ENCODE results near the gene NAIP. TPM values are rescaled to one million over a fixed set of nuclear protein-coding genes. Genes with fewer than 3 reads are reported as not detected.
"Not testable (repeated sequence)": the region's sequence is repeated elsewhere in the genome, so short reads cannot be mapped to it uniquely, and the experiment has no call there.

The NAIP gene, protein sequence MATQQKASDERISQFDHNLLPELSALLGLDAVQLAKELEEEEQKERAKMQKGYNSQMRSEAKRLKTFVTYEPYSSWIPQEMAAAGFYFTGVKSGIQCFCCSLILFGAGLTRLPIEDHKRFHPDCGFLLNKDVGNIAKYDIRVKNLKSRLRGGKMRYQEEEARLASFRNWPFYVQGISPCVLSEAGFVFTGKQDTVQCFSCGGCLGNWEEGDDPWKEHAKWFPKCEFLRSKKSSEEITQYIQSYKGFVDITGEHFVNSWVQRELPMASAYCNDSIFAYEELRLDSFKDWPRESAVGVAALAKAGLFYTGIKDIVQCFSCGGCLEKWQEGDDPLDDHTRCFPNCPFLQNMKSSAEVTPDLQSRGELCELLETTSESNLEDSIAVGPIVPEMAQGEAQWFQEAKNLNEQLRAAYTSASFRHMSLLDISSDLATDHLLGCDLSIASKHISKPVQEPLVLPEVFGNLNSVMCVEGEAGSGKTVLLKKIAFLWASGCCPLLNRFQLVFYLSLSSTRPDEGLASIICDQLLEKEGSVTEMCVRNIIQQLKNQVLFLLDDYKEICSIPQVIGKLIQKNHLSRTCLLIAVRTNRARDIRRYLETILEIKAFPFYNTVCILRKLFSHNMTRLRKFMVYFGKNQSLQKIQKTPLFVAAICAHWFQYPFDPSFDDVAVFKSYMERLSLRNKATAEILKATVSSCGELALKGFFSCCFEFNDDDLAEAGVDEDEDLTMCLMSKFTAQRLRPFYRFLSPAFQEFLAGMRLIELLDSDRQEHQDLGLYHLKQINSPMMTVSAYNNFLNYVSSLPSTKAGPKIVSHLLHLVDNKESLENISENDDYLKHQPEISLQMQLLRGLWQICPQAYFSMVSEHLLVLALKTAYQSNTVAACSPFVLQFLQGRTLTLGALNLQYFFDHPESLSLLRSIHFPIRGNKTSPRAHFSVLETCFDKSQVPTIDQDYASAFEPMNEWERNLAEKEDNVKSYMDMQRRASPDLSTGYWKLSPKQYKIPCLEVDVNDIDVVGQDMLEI (N-terminal part only)
- total RNA-seq = 3.3 and 5.5 TPM in 2 replicates
- polyA plus RNA-seq = 5.2 and 5.6 TPM in 2 replicates

DNA sequence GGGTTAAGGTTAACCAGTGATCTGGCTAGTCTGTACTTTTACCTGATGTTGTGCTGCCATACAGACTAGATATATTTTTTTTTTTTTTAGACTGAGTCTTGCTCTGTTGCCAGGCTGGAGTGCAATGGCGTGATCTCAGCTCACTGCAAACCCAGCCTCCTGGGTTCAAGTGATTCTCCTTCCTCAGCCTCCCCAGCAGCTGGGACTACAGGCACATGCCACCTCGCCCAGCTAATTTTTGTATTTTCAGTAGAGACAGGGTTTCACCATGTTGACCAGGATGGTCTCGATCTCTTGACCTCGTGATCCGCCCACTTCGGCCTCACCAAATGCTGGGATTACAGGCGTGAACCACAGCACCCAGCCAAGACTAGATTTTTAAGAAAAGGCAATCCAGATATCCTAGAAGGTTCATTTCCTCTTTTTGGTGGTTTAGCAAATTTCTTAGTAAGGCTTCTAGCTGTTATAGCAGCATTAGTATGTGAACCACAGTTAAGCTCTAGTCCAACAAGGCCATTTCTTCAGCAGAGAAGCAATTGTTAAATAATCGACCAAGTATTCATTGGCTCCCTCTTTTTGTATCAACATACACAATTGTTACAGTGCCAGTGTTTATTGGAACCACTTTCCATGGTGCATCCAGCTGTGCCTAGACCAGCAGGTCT is at the start of gene NAIP:
NAIP (minus strand) TSS at position 51 of the 665 bp plus-strand sequence. CDS start 12,424 bp downstream, outside the sequence.
- H3K4me1 ChIP-seq (ENCODE audit: low read depth); H3K27ac ChIP-seq; H3K9me3 ChIP-seq (ENCODE audit: low read depth); H3K4me3 ChIP-seq; DNase-seq (ENCODE audit: low read depth in 1 of 2, low spot score in 1 of 2); H3K27me3 ChIP-seq; H3K36me3 ChIP-seq: not testable (repeated sequence)

DNA sequence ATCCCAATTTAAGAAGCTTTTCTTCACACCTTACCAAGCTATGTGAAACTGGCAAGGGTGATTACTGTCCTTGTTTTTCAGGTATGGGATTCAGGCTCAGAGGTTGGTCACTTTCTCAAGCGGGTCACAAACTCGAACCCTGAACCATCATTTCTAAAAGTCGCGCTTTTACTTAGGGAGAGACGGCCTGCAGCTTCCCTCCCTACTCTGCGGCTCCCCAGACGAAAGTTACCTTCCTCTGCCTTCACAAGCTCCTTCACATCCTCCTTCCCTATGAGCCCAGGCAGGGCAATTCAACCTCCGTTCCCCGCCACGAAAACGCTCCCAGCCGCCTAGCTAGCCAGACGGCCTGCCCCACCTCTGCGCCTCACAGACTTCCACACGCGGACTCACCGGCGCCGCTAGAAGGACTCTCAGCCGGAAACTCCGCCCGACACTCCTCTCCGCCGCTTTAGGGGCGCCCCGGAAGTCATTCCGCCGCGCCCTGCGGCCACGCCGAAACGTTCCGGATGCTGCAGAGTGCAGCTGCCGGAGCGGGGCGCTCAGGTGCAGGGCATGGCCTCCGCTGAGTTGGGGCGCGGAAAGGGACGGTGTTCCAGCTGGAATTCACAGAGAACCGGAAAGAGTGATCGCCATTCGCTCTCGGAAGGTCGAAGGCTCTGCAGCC is 42.3 kb upstream of the NAIP start, which contains the start of gene GTF2H2:
GTF2H2 (minus strand) TSS at position 415 of the 667 bp plus-strand sequence. CDS start 4,913 bp downstream, outside the sequence.
- not testable (repeated sequence) for H3K36me3 ChIP-seq; H3K4me3 ChIP-seq; H3K27ac ChIP-seq; H3K27me3 ChIP-seq; H3K4me1 ChIP-seq (ENCODE audit: low read depth); H3K9me3 ChIP-seq (ENCODE audit: low read depth); DNase-seq (ENCODE audit: low read depth in 1 of 2, low spot score in 1 of 2)

DNA sequence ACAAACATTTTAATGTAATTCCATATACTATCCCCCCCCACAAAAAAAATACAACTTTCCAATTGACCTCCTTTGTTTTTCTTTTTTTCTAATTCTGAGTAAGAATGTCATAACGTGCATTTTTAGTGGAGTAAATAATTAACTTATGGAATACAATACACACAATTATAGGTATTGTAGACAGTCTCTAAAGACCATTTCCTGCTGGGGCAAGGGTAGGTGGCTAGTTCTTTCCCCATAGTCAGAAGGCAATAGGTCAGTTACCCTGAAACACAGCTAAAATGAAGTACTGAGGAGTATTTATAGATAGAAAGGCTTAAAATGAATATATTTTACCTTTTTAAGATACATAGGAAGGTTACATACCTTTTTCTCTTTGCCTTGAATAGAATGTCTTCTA is 36.2 kb upstream of the NAIP start:
- H3K27ac ChIP-seq; DNase-seq (ENCODE audit: low read depth in 1 of 2, low spot score in 1 of 2); H3K27me3 ChIP-seq; H3K4me3 ChIP-seq; H3K36me3 ChIP-seq; H3K4me1 ChIP-seq (ENCODE audit: low read depth); H3K9me3 ChIP-seq (ENCODE audit: low read depth): not testable (repeated sequence)

DNA sequence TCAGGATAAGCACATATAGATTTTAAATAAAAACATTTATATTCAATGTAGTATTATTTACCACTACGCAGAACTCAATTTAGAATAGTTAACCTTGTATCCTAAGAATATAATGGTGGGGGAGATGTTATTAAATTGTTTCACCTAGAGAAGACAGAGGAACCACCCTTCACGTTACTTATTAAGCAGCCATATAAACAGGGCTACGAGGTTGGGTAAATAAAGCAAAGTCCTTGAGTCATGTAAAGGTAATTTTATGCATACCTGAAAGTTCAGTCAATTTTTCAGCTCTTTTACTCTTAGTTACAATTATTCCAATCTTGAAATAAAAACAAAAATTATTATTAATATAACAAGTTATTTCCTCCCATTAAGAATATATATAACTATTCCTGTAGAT is 34.3 kb upstream of the NAIP start:
- not testable (repeated sequence) for H3K36me3 ChIP-seq; H3K9me3 ChIP-seq (ENCODE audit: low read depth); H3K4me1 ChIP-seq (ENCODE audit: low read depth); H3K27me3 ChIP-seq; H3K4me3 ChIP-seq; H3K27ac ChIP-seq; DNase-seq (ENCODE audit: low read depth in 1 of 2, low spot score in 1 of 2)

DNA sequence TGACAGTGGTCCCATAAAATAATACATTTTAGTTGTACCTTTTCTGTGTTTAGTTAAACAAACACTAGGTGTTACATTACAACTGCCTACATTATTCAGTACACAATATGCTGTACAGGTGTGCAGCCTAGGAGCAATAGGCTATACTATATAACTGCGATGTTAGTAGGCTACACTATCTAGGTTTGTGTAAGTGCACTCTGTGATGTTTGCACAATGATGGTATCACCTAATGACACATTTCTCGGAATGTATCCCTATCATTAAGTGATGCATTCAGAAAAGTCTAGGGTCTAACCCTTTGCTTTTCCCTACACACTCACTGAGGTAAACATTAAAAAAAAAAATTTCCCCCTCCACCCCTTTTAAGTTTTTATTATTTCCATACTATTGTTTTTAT is 19.7 kb upstream of the NAIP start:
- not testable (repeated sequence) for DNase-seq (ENCODE audit: low read depth in 1 of 2, low spot score in 1 of 2); H3K4me3 ChIP-seq; H3K36me3 ChIP-seq; H3K27me3 ChIP-seq; H3K27ac ChIP-seq; H3K4me1 ChIP-seq (ENCODE audit: low read depth); H3K9me3 ChIP-seq (ENCODE audit: low read depth)

DNA sequence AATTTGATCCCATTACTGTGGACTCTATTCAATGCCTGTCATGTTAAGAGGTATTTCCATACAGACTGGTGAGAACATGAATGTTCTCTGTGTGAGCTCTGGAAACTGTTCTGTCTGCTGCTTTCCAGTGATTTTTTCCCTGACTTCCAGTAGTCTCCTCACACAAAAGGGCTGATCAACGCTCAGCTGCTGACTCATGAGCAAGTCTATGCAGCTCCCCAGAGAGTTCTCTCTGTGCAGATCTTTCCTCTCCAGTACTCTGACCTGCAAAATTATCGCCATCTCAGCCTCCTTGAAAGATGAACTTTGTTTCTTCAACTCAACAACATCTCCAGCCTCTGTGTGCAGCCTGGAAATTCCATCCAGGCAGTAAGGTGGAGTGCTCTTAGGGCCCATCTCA is 19.0 kb upstream of the NAIP start:
- H3K27me3 ChIP-seq; DNase-seq (ENCODE audit: low read depth in 1 of 2, low spot score in 1 of 2); H3K27ac ChIP-seq; H3K36me3 ChIP-seq; H3K4me3 ChIP-seq; H3K9me3 ChIP-seq (ENCODE audit: low read depth); H3K4me1 ChIP-seq (ENCODE audit: low read depth): not testable (repeated sequence)

DNA sequence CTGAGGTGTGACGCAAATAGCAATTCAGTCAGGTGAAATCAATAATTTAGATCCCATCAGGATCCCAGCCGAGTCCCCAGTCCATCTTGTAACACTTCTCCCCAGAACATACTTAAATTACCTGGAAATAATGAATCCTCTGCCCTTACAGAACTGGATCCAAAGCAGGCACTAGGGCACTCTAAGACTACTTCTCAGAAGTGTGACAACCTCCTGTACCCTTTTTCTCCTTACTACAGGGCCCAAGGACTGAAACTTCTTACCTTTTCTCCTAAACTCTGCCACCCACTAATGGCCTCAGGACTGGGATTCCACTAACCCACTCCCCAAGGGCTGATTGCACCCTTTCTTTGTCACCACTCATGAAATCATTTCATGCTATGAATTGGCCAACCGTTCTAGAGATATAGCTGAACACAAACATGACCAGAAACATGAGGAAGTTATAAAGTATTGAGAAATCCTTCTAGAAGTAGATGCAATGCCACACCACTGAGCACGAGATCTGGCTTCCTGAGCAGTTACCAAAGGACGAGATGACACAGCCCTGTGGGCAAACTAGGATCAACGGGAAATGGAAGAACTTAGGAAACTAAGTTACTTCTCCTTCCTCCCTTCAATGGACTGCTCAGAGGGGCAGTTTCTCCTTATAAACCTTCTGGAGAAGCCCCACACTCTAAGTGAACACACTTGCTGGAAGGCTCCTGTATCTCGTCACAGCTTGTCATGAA is 6.1 kb upstream of the NAIP start:
- H3K27ac ChIP-seq; H3K4me1 ChIP-seq (ENCODE audit: low read depth); H3K36me3 ChIP-seq; H3K27me3 ChIP-seq; H3K9me3 ChIP-seq (ENCODE audit: low read depth); DNase-seq (ENCODE audit: low read depth in 1 of 2, low spot score in 1 of 2); H3K4me3 ChIP-seq: not testable (repeated sequence)

DNA sequence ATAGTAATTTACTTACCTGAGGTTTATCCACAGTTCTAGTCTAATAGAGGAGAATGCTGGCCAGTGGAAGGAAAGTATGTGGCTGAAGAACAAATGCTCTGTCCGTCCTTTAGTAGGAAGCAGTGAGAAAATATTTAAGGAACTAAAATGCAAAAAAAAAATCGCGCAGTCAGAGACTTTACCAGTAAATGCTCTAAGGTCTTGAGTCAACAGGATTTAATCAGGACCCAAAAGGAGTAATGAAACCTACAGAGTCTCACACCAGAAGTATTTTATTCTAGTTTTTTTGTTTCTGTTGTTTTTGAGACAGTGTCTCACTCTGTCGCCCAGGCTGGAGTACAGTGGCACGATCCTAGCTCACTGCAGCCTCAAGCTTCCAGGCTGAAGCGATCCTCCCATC is 4.5 kb downstream of the NAIP start:
- H3K27me3 ChIP-seq; H3K27ac ChIP-seq; DNase-seq (ENCODE audit: low read depth in 1 of 2, low spot score in 1 of 2); H3K9me3 ChIP-seq (ENCODE audit: low read depth); H3K4me1 ChIP-seq (ENCODE audit: low read depth); H3K36me3 ChIP-seq; H3K4me3 ChIP-seq: not testable (repeated sequence)

DNA sequence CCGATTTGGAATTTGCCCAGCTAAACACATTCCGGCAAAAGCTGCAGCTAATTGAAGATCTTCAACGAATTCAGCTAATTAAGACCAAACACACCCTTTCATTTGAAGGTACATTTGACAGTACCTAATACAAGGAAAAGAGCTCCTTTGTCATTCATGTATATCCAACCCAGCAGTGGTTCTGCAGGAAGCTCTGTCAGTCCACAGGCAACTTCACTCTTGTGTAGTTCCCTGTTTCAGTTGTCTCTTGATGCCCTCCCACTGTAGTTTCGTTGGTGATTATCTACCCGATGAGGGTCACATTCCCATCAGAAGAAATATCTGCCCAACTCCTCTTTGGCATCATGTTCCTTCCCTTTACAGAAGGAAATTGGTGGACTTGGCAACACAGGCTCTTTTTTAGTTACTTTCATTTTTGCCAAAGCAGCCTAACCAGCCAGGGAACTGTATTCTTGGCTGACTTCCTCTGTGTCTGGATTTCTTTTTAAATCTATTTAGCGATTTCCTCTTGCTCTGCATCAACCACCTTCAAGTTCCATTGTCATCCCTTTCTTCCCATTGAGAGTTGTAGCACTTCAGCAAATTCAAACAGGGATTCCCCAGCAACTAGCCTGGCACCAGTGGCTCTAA is 6.6 kb downstream of the NAIP start:
- not testable (repeated sequence) for DNase-seq (ENCODE audit: low read depth in 1 of 2, low spot score in 1 of 2); H3K36me3 ChIP-seq; H3K4me1 ChIP-seq (ENCODE audit: low read depth); H3K9me3 ChIP-seq (ENCODE audit: low read depth); H3K4me3 ChIP-seq; H3K27me3 ChIP-seq; H3K27ac ChIP-seq
